A673 (cell line): Measurements from ENCODE around the gene PPP2R3B. TPM values are rescaled to one million over a fixed set of nuclear protein-coding genes. Genes with fewer than 3 reads are reported as not detected.

Source experiments
- BruUV-seq: library from RNA; stranded (reverse); fragments of 400-500 nt; replicated peaks from 2 replicates; lab custom pipeline; 2021; lab: Mats Ljungman, UMichigan
- CTCF ChIA-PET: fragments of 300-600 bp; sonication (Branson Sonifier 250); formaldehyde crosslinking; loops from one replicate; lab custom pipeline; 2022; ENCODE audit warnings: antibody characterized with exemption; lab: Charles Lee
- POLR2A ChIA-PET: fragments of 300-600 bp; sonication (Branson Sonifier 250); formaldehyde crosslinking; loops from one replicate; lab custom pipeline; 2022; ENCODE audit warnings: antibody characterized with exemption; ENCODE audit not compliant: low non-redundant PET; lab: Charles Lee
- DNase-seq: peaks from one replicate; pipeline ENCODE4 v3.0.0-alpha.2; 2015; ENCODE audit warnings: low spot score
- H3K27ac ChIP-seq: fragments of 200-600 bp; sonication (generic); 2 replicates; pipeline ENCODE4 v1.5.1; 2016; ENCODE audit warnings: mixed run types, low read depth, mild to moderate bottlenecking, mixed read lengths, antibody characterized with exemption, low read length; ENCODE audit not compliant: poor library complexity, severe bottlenecking
- H3K27me3 ChIP-seq: fragments of 200-600 bp; sonication (generic); replicated peaks from 2 replicates; pipeline ENCODE4 v1.6.1; 2017; ENCODE audit warnings: mixed run types, low read depth, mild to moderate bottlenecking, mixed read lengths, antibody characterized with exemption, low read length; ENCODE audit not compliant: insufficient read depth, poor library complexity
- H3K36me3 ChIP-seq: fragments of 200-600 bp; sonication (generic); 2 replicates; pipeline ENCODE4 v1.6.1; 2016; ENCODE audit warnings: mixed run types, mild to moderate bottlenecking, mixed read lengths, antibody characterized with exemption, low read length; ENCODE audit not compliant: insufficient read depth, poor library complexity, severe bottlenecking
- H3K4me1 ChIP-seq: fragments of 200-600 bp; sonication (generic); 2 replicates; pipeline ENCODE4 v1.6.1; 2017; ENCODE audit warnings: mixed run types, mild to moderate bottlenecking, mixed read lengths, antibody characterized with exemption, low read length; ENCODE audit not compliant: insufficient read depth, poor library complexity, severe bottlenecking
- H3K4me3 ChIP-seq: fragments of 200-600 bp; sonication (generic); 2 replicates; pipeline ENCODE4 v1.5.1; 2016; ENCODE audit warnings: low read depth, mixed run types, mild to moderate bottlenecking, mixed read lengths, low read length; ENCODE audit not compliant: poor library complexity, severe bottlenecking
- H3K9me3 ChIP-seq: fragments of 200-600 bp; sonication (generic); 2 replicates; pipeline ENCODE4 v1.6.1; 2016; ENCODE audit warnings: mixed run types, low read depth, mild to moderate bottlenecking, mixed read lengths, antibody characterized with exemption, low read length; ENCODE audit not compliant: poor library complexity, severe bottlenecking
- EZH2 ChIP-seq: fragments of 200-600 bp; sonication (generic); IDR thresholded peaks from 2 replicates; pipeline ENCODE4 v1.6.1; 2017; ENCODE audit warnings: borderline replicate concordance, low read depth, mild to moderate bottlenecking, mixed read lengths, antibody characterized with exemption, low read length; ENCODE audit not compliant: poor library complexity, severe bottlenecking
- intact Hi-C: fragments of 100-400 bp; cut with micrococcal nuclease; formaldehyde crosslinking; loops from one replicate; pipeline ENCODE4 v1.10.0; 2022; ENCODE audit not compliant: unreplicated experiment
- total RNA-seq: library from RNA; stranded (reverse); gene quantifications from 2 replicates; pipeline ENCODE4 v1.2.3, GENCODE V29; 2021
- TF ChIP-seq, protein P1 (sequence below): fragments of 300-800, 200-600 bp; sonication (generic); conservative IDR thresholded peaks from 2 replicates; pipeline ENCODE4 v1.5.1; 2017; ENCODE audit warnings: low read depth, mild to moderate bottlenecking, antibody characterized with exemption, low read length, moderate library complexity, mixed read lengths

Gene PPP2R3B
- total RNA-seq, 1 experiment from 2014 or later: 43.6 TPM

DNA sequence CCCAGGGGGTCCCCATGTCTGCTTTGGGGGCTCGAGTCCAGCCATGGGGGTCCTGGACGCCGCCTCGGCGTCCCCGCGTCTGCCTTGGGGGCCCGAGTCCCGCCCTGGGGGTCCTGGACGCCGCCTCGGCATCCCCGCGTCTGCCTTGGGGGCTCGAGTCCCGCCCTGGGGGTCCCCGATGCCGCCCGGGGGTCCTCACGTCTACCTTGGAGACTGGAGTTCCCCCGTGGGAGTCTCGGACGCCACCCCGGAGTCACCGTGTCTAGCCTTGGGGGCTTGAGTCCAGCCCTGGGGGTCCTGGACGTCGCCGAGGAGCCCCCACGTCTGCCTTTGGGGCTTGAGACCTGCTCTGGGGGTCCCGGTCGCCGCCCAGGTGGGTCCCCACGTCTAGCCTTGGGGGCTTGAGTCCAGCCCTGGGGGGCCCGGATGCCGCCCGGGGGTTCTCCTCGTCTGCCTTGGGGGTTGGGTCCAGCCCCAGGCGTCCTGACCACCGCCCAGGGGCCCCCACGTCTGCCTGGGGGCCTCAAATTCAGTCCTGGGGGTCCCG, 67.1 kb downstream of the PPP2R3B start:
- CTCF ChIA-PET: no interaction called here
- TF ChIP-seq, protein P1, sequence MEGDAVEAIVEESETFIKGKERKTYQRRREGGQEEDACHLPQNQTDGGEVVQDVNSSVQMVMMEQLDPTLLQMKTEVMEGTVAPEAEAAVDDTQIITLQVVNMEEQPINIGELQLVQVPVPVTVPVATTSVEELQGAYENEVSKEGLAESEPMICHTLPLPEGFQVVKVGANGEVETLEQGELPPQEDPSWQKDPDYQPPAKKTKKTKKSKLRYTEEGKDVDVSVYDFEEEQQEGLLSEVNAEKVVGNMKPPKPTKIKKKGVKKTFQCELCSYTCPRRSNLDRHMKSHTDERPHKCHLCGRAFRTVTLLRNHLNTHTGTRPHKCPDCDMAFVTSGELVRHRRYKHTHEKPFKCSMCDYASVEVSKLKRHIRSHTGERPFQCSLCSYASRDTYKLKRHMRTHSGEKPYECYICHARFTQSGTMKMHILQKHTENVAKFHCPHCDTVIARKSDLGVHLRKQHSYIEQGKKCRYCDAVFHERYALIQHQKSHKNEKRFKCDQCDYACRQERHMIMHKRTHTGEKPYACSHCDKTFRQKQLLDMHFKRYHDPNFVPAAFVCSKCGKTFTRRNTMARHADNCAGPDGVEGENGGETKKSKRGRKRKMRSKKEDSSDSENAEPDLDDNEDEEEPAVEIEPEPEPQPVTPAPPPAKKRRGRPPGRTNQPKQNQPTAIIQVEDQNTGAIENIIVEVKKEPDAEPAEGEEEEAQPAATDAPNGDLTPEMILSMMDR: no peak
- TF ChIP-seq EZH2: no peak
- peaks cover 15% of the 10 kb centered on the region for H3K36me3 ChIP-seq
- H3K27me3 ChIP-seq: no peaks in the 10 kb centered on the region
- no TSS peak for BruUV-seq
- no peaks in the 10 kb centered on the region for H3K4me1 ChIP-seq
- no peaks in the 10 kb centered on the region for H3K9me3 ChIP-seq
- POLR2A ChIA-PET: no interaction called here
- H3K27ac ChIP-seq: peak overlapping the region; percentile 99
- no peak for DNase-seq
- H3K4me3 ChIP-seq: peak overlapping the region; percentile 98
- intact Hi-C loops: no loop called here

DNA sequence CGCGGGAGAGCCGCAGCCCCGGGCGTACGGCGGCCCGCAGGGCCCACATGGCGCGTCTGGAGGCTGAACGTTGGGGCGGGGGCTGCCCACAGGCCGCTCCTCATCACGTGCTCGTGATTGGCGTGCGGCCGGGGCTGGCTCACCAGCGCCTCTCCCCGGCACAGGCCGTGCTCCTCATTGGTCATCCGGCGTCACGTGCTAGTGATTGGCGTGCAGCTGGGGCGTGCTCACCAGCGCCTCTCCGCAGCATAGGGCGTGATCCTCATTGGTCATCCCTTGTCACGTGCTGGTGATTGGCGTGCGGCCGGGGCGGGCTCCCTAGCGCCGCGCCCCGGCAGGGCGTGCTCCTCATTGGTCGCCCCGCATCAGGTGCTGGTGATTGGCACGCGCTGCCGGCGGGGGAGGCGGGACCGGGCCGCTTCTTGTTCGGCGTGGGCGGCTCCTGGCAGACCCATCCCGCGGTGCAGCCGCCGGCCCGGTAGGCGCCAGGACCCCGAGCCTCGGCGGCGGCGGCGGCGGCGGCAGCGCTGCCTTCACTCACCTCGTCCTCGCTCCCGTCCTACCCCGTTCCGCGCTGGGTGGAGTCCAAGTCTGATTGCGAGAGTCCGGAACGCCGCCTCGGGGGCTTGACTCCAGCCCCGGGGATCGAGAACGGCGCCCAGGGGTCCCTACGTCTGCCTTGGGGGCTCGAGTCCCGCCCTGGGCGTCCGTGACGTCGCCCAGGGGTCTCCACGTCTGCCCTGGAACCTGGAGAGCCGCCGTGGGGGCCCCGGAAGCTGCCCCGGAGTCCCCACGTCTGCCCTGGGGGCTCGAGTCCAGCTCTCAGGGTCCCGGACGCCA, 67.7 kb downstream of the PPP2R3B start, which contains the start of gene GTPBP6:
Gene GTPBP6, minus strand, starts transcription at position 58 of the 840 bp plus-strand sequence. Its CDS starts 9 bp downstream, at position 49.
- intact Hi-C loops: loop anchor here (1.0 kb wide), 1 partner anchor 36 kb away; no protein-coding TSS in a partner anchor

DNA sequence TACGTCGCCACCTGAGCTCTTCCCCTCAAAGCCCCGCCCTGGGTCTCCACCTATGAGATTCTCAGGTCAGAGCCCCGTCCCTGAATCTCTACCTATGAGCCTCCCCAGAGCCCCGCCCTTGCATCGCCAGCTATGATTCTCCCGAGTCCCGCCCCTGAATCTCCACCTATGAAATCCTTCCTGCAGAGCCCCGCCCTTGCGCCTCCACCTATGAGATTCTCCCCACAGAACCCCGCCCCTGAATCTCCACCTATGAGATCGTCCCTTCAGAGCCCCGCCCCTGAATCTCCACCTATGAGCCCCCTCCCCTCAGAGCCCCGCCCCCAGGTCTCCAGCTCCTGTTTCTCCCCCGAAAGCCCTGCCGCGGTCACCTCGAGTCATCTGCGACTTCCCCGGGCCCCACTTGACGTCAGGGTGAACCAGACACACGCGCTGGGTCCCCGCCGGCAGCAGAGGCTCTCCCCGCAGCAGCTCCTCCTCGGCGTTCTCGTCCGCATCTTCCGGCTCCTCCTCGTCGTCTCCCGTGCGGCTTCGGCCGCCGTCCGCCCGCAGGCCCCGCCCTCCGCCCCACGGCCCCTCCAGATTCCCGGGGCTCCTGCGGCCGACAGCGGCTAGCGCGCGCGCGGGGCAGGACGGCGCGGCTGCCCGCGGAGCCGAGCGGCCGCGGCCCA, 68.5 kb downstream of the PPP2R3B start:
- Histone ChIP-seq H3K27ac (peak overlapping the region; percentile 99), H3K9me3 (no peaks in the 10 kb centered on the region), H3K4me3 (peak overlapping the region; percentile 98), H3K36me3 (peaks cover 25% of the 10 kb centered on the region), H3K4me1 (no peaks in the 10 kb centered on the region), H3K27me3 (no peaks in the 10 kb centered on the region)
- POLR2A ChIA-PET: no interaction called here
- DNase-seq: peak; percentile 99
- TF ChIP-seq EZH2: no peak
- TF ChIP-seq, protein P1: no peak
- CTCF ChIA-PET: no interaction called here
- no TSS peak for BruUV-seq
- intact Hi-C loops: loop anchor here (1.0 kb wide), 1 partner anchor 35 kb away; no protein-coding TSS in a partner anchor

More for the DNA sequence above, 67.7 kb downstream of the PPP2R3B start, which contains the start of gene GTPBP6:
- Histone ChIP-seq H3K9me3 (no peaks in the 10 kb centered on the region), H3K4me3 (peak within 1 kb of the TSS; percentile 98), H3K36me3 (peaks cover 18% of the 10 kb centered on the region), H3K27ac (peak within 1 kb of the TSS; percentile 99), H3K27me3 (no peaks in the 10 kb centered on the region), H3K4me1 (no peaks in the 10 kb centered on the region)
- POLR2A ChIA-PET: no interaction called here
- DNase-seq: peak; percentile 99
- BruUV-seq: no TSS peak
- CTCF ChIA-PET: no interaction called here
- TF ChIP-seq, protein P1: peak; percentile 37; the same call in 1 of the 2 replicates
- TF ChIP-seq EZH2: no peak
